Measurements from ENCODE around the gene GPS1. TPM values are rescaled to one million over a fixed set of nuclear protein-coding genes. Genes with fewer than 3 reads are reported as not detected.

GPS1 gene
- total RNA-seq, 1 donor from 2014 or later = 64.7 TPM

DNA sequence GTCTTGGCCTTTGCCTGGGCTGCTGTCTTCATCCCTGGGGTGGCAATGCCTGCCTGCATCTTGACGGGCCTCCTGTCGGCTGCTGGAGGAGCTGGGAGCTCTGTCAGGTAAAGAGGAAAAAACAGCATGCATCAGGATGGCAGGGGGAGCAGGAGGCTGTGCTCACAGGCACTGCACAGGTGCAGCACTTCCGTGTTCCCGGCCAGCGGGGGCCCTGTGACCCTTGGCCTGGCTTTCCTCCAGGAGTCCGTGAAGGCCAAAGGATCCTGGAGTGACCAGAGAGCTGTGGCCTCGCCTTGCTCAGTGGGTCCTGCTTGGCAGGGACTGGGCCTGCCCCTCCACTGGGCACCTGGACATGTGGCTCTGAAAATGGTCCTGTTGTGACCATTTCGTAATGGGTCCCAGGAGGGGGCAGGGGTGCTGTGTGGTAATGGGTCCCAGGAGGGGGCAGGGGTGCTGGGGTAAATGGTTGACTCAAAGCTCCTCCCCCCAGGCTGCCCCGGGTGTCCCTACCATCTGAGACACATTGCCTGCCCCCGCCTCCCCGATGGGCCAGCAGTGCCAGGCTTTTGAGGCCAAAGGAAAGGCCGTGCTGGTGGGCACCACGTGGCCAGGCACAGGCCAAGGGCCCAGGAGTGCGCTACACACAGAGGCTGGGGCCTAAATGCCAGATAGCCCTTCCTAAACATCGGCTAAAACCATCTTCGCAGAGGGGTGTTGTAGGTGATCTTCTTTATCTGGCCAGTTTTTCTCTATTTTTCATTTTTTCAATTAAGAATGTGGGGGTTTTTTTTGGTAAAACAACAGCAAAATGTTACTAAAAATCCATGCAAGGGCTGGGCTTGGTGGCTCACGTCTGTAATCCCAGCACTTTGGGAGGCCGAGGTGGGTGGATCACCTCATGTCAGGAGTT is 50.3 kb downstream of the GPS1 start:
- Histone ChIP-seq H3K9ac (ENCODE audit: low read depth in 1 of 3, low read length in 3 of 3) (peak overlapping the region in 2 of 3 donors; percentile 33 to 68), H3K4me1 (ENCODE audit: control insufficient read depth in 3 of 3, insufficient read depth in 3 of 3, low read length in 3 of 3) (peaks cover 48 to 55% (median 52%) of the 10 kb centered on the region in 3 donors), H3K9me3 (ENCODE audit: control insufficient read depth in 3 of 3, low read length in 3 of 3) (no peaks in the 10 kb centered on the region), H3K27ac (ENCODE audit: low read depth, low read length) (no peak overlapping the region), H3K4me3 (ENCODE audit: low read length in 3 of 3) (no peak overlapping the region), H3K27me3 (ENCODE audit: control insufficient read depth in 3 of 3, insufficient read depth in 3 of 3, low read length in 3 of 3) (no peaks in the 10 kb centered on the region), H3K36me3 (ENCODE audit: control insufficient read depth in 3 of 3, insufficient read depth in 3 of 3, low read length in 3 of 3) (no peaks in the 10 kb centered on the region)

- no peaks in the 10 kb centered on the region for H3K27me3 ChIP-seq (ENCODE audit: control insufficient read depth in 3 of 3, insufficient read depth in 3 of 3, low read length in 3 of 3)
These were observed 52.1 kb downstream of the GPS1 start for GRCh38 chr17:82103553-82104451.

GRCh38 chr17:82104797-82105416 is 53.2 kb downstream of the GPS1 start:
- H3K9me3 ChIP-seq (ENCODE audit: control insufficient read depth in 3 of 3, low read length in 3 of 3) = no peaks in the 10 kb centered on the region
- H3K9ac ChIP-seq (ENCODE audit: low read depth in 1 of 3, low read length in 3 of 3) = peak overlapping the region in 1 of 3 donors; percentile 56
- H3K4me1 ChIP-seq (ENCODE audit: control insufficient read depth in 3 of 3, insufficient read depth in 3 of 3, low read length in 3 of 3) = peaks cover 48 to 53% (median 52%) of the 10 kb centered on the region in 3 donors
- H3K4me3 ChIP-seq (ENCODE audit: low read length in 3 of 3) = no peak overlapping the region
- H3K36me3 ChIP-seq (ENCODE audit: control insufficient read depth in 3 of 3, insufficient read depth in 3 of 3, low read length in 3 of 3) = no peaks in the 10 kb centered on the region
- H3K27me3 ChIP-seq (ENCODE audit: control insufficient read depth in 3 of 3, insufficient read depth in 3 of 3, low read length in 3 of 3) = no peaks in the 10 kb centered on the region
- no peak overlapping the region for H3K27ac ChIP-seq (ENCODE audit: low read depth, low read length)

More at GRCh38 chr17:82103553-82104451, 52.1 kb downstream of the GPS1 start:
- H3K9ac ChIP-seq (ENCODE audit: low read depth in 1 of 3, low read length in 3 of 3) = peak overlapping the region in 1 of 3 donors; percentile 54
- no peaks in the 10 kb centered on the region for H3K9me3 ChIP-seq (ENCODE audit: control insufficient read depth in 3 of 3, low read length in 3 of 3)
- H3K4me3 ChIP-seq (ENCODE audit: low read length in 3 of 3) = no peak overlapping the region
- H3K36me3 ChIP-seq (ENCODE audit: control insufficient read depth in 3 of 3, insufficient read depth in 3 of 3, low read length in 3 of 3) = no peaks in the 10 kb centered on the region
- H3K27ac ChIP-seq (ENCODE audit: low read depth, low read length) = peak overlapping the region; percentile 61
- peaks cover 56 to 62% (median 62%) of the 10 kb centered on the region in 3 donors for H3K4me1 ChIP-seq (ENCODE audit: control insufficient read depth in 3 of 3, insufficient read depth in 3 of 3, low read length in 3 of 3)

GRCh38 chr17:82105417-82105881 is 53.8 kb downstream of the GPS1 start:
- H3K36me3 ChIP-seq (ENCODE audit: control insufficient read depth in 3 of 3, insufficient read depth in 3 of 3, low read length in 3 of 3) = no peaks in the 10 kb centered on the region
- no peaks in the 10 kb centered on the region for H3K9me3 ChIP-seq (ENCODE audit: control insufficient read depth in 3 of 3, low read length in 3 of 3)
- peaks cover 48 to 52% (median 49%) of the 10 kb centered on the region in 3 donors for H3K4me1 ChIP-seq (ENCODE audit: control insufficient read depth in 3 of 3, insufficient read depth in 3 of 3, low read length in 3 of 3)
- H3K27ac ChIP-seq (ENCODE audit: low read depth, low read length) = no peak overlapping the region
- H3K9ac ChIP-seq (ENCODE audit: low read depth in 1 of 3, low read length in 3 of 3) = peak overlapping the region in 2 of 3 donors; percentile 56 to 71
- H3K4me3 ChIP-seq (ENCODE audit: low read length in 3 of 3) = no peak overlapping the region
- H3K27me3 ChIP-seq (ENCODE audit: control insufficient read depth in 3 of 3, insufficient read depth in 3 of 3, low read length in 3 of 3) = no peaks in the 10 kb centered on the region

DNA sequence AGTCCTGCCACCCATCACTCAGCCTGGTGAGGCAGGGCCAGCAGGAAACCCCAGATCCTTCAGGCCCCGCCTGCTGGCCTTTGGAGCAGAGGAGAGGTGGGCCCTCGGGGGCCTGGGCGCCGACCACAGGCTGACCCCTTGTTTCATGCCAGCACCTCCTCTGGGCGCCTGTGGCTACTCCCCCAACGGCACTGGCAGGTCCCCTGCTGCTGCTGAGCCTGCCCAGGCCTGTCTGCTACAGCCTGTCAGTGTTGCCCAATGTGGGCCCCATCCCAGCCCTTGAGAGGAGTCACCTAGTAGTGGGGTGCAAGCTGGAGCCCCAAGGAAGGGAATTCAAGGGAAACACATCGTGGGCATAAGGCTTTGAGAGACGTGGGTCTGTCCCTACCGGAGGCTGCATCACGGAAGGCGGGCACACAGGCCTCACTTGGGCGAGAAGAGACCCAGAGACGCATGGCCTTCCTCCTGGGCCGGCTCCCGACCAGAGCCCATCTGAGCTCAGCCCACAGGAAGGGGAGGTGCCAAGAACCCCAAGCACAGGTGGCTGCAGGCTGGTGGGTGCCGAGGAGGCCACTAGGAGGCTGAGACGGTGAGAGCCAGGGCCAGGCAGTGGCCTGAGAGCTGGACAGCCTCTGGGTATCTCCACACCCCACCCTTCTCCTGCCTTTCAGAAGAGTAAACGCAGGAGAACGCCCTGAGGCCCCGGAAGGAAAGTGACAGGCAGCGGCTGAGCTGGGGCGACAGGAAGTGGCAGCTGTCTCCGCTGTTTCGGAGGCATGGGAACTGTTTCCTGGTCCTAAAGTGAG is 54.4 kb downstream of the GPS1 start:
- peak overlapping the region; percentile 70 for H3K27ac ChIP-seq (ENCODE audit: low read depth, low read length)
- no peaks in the 10 kb centered on the region for H3K36me3 ChIP-seq (ENCODE audit: control insufficient read depth in 3 of 3, insufficient read depth in 3 of 3, low read length in 3 of 3)
- no peaks in the 10 kb centered on the region for H3K9me3 ChIP-seq (ENCODE audit: control insufficient read depth in 3 of 3, low read length in 3 of 3)
- peaks cover 43 to 48% (median 44%) of the 10 kb centered on the region in 3 donors for H3K4me1 ChIP-seq (ENCODE audit: control insufficient read depth in 3 of 3, insufficient read depth in 3 of 3, low read length in 3 of 3)
- no peaks in the 10 kb centered on the region for H3K27me3 ChIP-seq (ENCODE audit: control insufficient read depth in 3 of 3, insufficient read depth in 3 of 3, low read length in 3 of 3)
- peak overlapping the region; percentile 22 to 49 (median 46) for H3K4me3 ChIP-seq (ENCODE audit: low read length in 3 of 3)
- peak overlapping the region; percentile 56 to 71 (median 66) for H3K9ac ChIP-seq (ENCODE audit: low read depth in 1 of 3, low read length in 3 of 3)

GRCh38 chr17:82106688-82107305 is 55.1 kb downstream of the GPS1 start:
- peak overlapping the region; percentile 22 to 49 (median 46) for H3K4me3 ChIP-seq (ENCODE audit: low read length in 3 of 3)
- H3K27ac ChIP-seq (ENCODE audit: low read depth, low read length) = peak overlapping the region; percentile 70
- H3K4me1 ChIP-seq (ENCODE audit: control insufficient read depth in 3 of 3, insufficient read depth in 3 of 3, low read length in 3 of 3) = peaks cover 36 to 40% (median 38%) of the 10 kb centered on the region in 3 donors
- H3K9me3 ChIP-seq (ENCODE audit: control insufficient read depth in 3 of 3, low read length in 3 of 3) = no peaks in the 10 kb centered on the region
- peak overlapping the region; percentile 56 to 71 (median 66) for H3K9ac ChIP-seq (ENCODE audit: low read depth in 1 of 3, low read length in 3 of 3)
- H3K27me3 ChIP-seq (ENCODE audit: control insufficient read depth in 3 of 3, insufficient read depth in 3 of 3, low read length in 3 of 3) = no peaks in the 10 kb centered on the region
- H3K36me3 ChIP-seq (ENCODE audit: control insufficient read depth in 3 of 3, insufficient read depth in 3 of 3, low read length in 3 of 3) = no peaks in the 10 kb centered on the region

Other genes with a start within 250 kb of the GPS1 start
- not detected for gene GCGR, start 247.7 kb upstream of the GPS1 start, total RNA-seq
- 81.9 TPM for gene MCRIP1, start 218.6 kb upstream of the GPS1 start, total RNA-seq
- gene PPP1R27, start 216.8 kb upstream of the GPS1 start, total RNA-seq = 35.0 TPM
- gene P4HB, start 191.4 kb upstream of the GPS1 start, total RNA-seq = 264 TPM
- gene ARHGDIA, start 180.6 kb upstream of the GPS1 start, total RNA-seq = 43.3 TPM
- 78.8 TPM for gene ALYREF, start 160.3 kb upstream of the GPS1 start, total RNA-seq
- gene ANAPC11, start 160.2 kb upstream of the GPS1 start, total RNA-seq = 104 TPM
- gene NPB, start 149.7 kb upstream of the GPS1 start, total RNA-seq = 1.0 TPM
- gene PCYT2, start 140.5 kb upstream of the GPS1 start, total RNA-seq = 10.4 TPM
- 3.7 TPM for gene SIRT7, start 133.7 kb upstream of the GPS1 start, total RNA-seq
- gene MAFG, start 124.2 kb upstream of the GPS1 start, total RNA-seq = 8.9 TPM
- 43.8 TPM for gene PYCR1, start 114.6 kb upstream of the GPS1 start, total RNA-seq
- 16.7 TPM for gene MYADML2, start 104.7 kb upstream of the GPS1 start, total RNA-seq
- 0.52 TPM for gene NOTUM, start 90.7 kb upstream of the GPS1 start, total RNA-seq
- gene ASPSCR1, start 74.3 kb upstream of the GPS1 start, total RNA-seq = 18.8 TPM
- 20.9 TPM for gene CENPX, start 29.0 kb upstream of the GPS1 start, total RNA-seq
- gene LRRC45, start 28.6 kb upstream of the GPS1 start, total RNA-seq = 7.8 TPM
- gene RAC3, start 20.2 kb upstream of the GPS1 start, total RNA-seq = 8.4 TPM
- 20.4 TPM for gene DCXR, start 14.2 kb upstream of the GPS1 start, total RNA-seq
- gene RFNG, start 87 bp upstream of the GPS1 start, total RNA-seq = 16.7 TPM
- gene DUS1L, start 13.9 kb downstream of the GPS1 start, total RNA-seq = 24.5 TPM
- 26.1 TPM for gene FASN, start 46.3 kb downstream of the GPS1 start, total RNA-seq
- 11.5 TPM for gene CCDC57, start 160.9 kb downstream of the GPS1 start, total RNA-seq
- 13.0 TPM for gene SLC16A3, start 177.1 kb downstream of the GPS1 start, total RNA-seq
- 21.4 TPM for gene CSNK1D, start 221.8 kb downstream of the GPS1 start, total RNA-seq